Measurements from ENCODE around the gene PALM. TPM values are rescaled to one million over a fixed set of nuclear protein-coding genes. Genes with fewer than 3 reads are reported as not detected.
"Not testable (repeated sequence)": the region's sequence is repeated elsewhere in the genome, so short reads cannot be mapped to it uniquely, and the experiment has no call there.

Gene PALM
- total RNA-seq, 1 experiment from 2014 or later, result 18.5 TPM

DNA sequence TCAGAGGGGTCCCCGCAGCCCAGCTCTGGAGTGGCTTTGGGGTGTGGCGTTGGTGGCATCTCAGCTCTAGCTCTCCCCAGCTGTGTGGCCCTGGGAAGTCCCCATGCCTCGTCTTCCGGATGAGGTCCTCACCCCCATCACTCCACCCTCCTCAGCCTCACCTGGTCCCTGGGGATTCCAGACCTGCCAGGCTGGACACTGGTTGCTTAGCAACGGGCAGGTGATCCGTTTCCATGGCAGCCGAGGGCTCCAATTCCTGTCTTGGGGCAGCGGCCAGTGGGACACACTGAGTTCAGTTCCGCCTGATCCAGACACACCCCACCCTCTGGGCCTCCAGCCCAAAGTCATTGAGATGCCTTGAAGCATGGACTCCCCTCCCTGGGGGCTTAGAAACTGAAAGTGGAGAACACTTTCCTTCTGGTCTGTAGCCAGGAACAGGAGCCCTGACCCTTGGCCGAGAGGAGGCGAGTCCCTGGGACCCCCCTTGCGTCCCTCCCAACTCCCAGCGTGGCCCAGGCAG lies 34.5 kb downstream of the PALM start:
- DNase-seq, result no peak
- no peak overlapping the region for H4K5ac ChIP-seq (ENCODE audit: insufficient read length, low read depth, low read length)
- no peaks in the 10 kb centered on the region for H3K79me1 ChIP-seq (ENCODE audit: insufficient read depth, low read depth, low read length, poor library complexity, severe bottlenecking)
- peaks cover 12 to 16% of the 10 kb centered on the region in 2 experiments; a peak in 4 of 5 replicates for H3K9me3 Mint-ChIP-seq
- no peak overlapping the region for H2BK5ac ChIP-seq (ENCODE audit: insufficient read length, low read length)
- H3K56ac ChIP-seq (ENCODE audit: insufficient read length, low read depth, low read length), result no peak overlapping the region
- no peak overlapping the region for H3T11ph ChIP-seq (ENCODE audit: low read length)
- H2AFZ ChIP-seq (ENCODE audit: low read length), result no peak overlapping the region
- H2BK20ac ChIP-seq (ENCODE audit: low read depth, low read length, poor library complexity, severe bottlenecking), result no peak overlapping the region
- no peak overlapping the region for H3K9ac ChIP-seq (ENCODE audit: extremely low read depth, insufficient read length, low read length)
- no peak overlapping the region for H2AK5ac ChIP-seq (ENCODE audit: insufficient read length, low read length)
- H3K79me2 ChIP-seq (ENCODE audit: insufficient read depth, low read length), result no peaks in the 10 kb centered on the region
- no peak overlapping the region for H3K27ac ChIP-seq (ENCODE audit: insufficient read length, low read depth, low read length)
- no peak overlapping the region for H2BK12ac ChIP-seq (ENCODE audit: insufficient read length, low read depth, low read length)
- no CpG with 5 or more reads among the region's 13 CpGs for WGBS (ENCODE audit: extremely low coverage, insufficient read length, low lambda C conversion rate)
- H2BK120ac ChIP-seq (ENCODE audit: low read depth, low read length, poor library complexity, severe bottlenecking), result no peak overlapping the region
- H3K9me3 ChIP-seq (ENCODE audit: control insufficient read depth, low read depth, low read length), result no peaks in the 10 kb centered on the region
- H3K4me2 ChIP-seq (ENCODE audit: insufficient read depth, insufficient read length, low read length), result no peak overlapping the region
- peaks cover 0 to 11% (median 2%) of the 10 kb centered on the region in 3 experiments; a peak in 4 of 7 replicates for H3K36me3 Mint-ChIP-seq (ENCODE audit: insufficient read depth in 1 of 3, low read depth in 3 of 3)
- no peaks in the 10 kb centered on the region for H3K4me1 ChIP-seq (ENCODE audit: insufficient read depth, low read length)
- no peak overlapping the region for H4K8ac ChIP-seq (replicated peaks; ENCODE audit: insufficient read length, low read depth, low read length)
- H3K27me3 Mint-ChIP-seq (ENCODE audit: low read depth), result peaks cover 2% of the 10 kb centered on the region; the same call in 1 of the 2 replicates
- H4K20me1 ChIP-seq (ENCODE audit: control insufficient read depth, insufficient read depth, insufficient read length), result no peaks in the 10 kb centered on the region
- H3K18ac ChIP-seq (ENCODE audit: insufficient read length, low read depth, low read length), result no peak overlapping the region
- H3K23ac ChIP-seq (ENCODE audit: insufficient read length, low read depth, low read length), result no peak overlapping the region
- H3K14ac ChIP-seq (ENCODE audit: insufficient read depth, low read length), result no peak overlapping the region
- H3K27ac Mint-ChIP-seq, result no peak overlapping the region
- no peaks in the 10 kb centered on the region for H3K23me2 ChIP-seq (ENCODE audit: insufficient read length, low read depth, low read length, poor library complexity, severe bottlenecking)
- no peak overlapping the region for H3K4ac ChIP-seq (ENCODE audit: low read depth, low read length)
- no peak overlapping the region for H4K91ac ChIP-seq (ENCODE audit: insufficient read length, low read depth, low read length)
- H2BK15ac ChIP-seq (ENCODE audit: low read depth, low read length), result no peak overlapping the region
- H3K4me1 Mint-ChIP-seq, result no peaks in the 10 kb centered on the region
- no peaks in the 10 kb centered on the region for H3K27me3 ChIP-seq (ENCODE audit: insufficient read depth, low read length)
- TF ChIP-seq, protein P1, sequence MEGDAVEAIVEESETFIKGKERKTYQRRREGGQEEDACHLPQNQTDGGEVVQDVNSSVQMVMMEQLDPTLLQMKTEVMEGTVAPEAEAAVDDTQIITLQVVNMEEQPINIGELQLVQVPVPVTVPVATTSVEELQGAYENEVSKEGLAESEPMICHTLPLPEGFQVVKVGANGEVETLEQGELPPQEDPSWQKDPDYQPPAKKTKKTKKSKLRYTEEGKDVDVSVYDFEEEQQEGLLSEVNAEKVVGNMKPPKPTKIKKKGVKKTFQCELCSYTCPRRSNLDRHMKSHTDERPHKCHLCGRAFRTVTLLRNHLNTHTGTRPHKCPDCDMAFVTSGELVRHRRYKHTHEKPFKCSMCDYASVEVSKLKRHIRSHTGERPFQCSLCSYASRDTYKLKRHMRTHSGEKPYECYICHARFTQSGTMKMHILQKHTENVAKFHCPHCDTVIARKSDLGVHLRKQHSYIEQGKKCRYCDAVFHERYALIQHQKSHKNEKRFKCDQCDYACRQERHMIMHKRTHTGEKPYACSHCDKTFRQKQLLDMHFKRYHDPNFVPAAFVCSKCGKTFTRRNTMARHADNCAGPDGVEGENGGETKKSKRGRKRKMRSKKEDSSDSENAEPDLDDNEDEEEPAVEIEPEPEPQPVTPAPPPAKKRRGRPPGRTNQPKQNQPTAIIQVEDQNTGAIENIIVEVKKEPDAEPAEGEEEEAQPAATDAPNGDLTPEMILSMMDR (conservative IDR thresholded peaks at IDR 0.05), result no peak
- H3K4me3 Mint-ChIP-seq, result no peak overlapping the region

DNA sequence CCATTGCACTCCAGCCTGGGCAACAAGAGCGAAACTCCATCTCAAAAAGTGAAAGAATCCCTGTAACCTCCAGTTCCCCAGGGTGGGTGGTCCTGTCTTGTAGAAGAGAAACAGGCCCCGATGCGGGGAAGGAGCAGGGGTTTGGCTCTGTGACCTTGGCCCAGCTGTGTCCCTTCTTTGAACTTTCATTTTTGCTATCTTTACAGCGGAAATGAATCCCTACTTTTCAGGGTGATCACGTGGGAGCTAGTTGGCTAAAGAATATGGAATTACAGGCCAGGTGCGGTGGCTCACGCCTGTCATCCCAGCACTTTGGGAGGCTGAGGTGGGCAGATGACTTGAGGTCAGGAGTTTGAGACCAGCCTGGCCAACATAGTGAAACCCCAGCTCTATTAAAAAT lies 36.4 kb downstream of the PALM start:
- not testable (repeated sequence) for H3K23me2 ChIP-seq (ENCODE audit: insufficient read length, low read depth, low read length, poor library complexity, severe bottlenecking); H3K18ac ChIP-seq (ENCODE audit: insufficient read length, low read depth, low read length); H3K4me3 Mint-ChIP-seq; H3K9me3 ChIP-seq (ENCODE audit: control insufficient read depth, low read depth, low read length); H4K20me1 ChIP-seq (ENCODE audit: control insufficient read depth, insufficient read depth, insufficient read length); DNase-seq; H3K27ac ChIP-seq (ENCODE audit: insufficient read length, low read depth, low read length); H3K56ac ChIP-seq (ENCODE audit: insufficient read length, low read depth, low read length); H3K4me1 ChIP-seq (ENCODE audit: insufficient read depth, low read length); H3K4me1 Mint-ChIP-seq; H2BK15ac ChIP-seq (ENCODE audit: low read depth, low read length); H3K27me3 Mint-ChIP-seq (ENCODE audit: low read depth); H2AFZ ChIP-seq (ENCODE audit: low read length); H3K14ac ChIP-seq (ENCODE audit: insufficient read depth, low read length); H3K27me3 ChIP-seq (ENCODE audit: insufficient read depth, low read length); H2BK5ac ChIP-seq (ENCODE audit: insufficient read length, low read length); H4K91ac ChIP-seq (ENCODE audit: insufficient read length, low read depth, low read length); H3K4me2 ChIP-seq (ENCODE audit: insufficient read depth, insufficient read length, low read length); H3T11ph ChIP-seq (ENCODE audit: low read length); H3K27ac Mint-ChIP-seq; H2BK12ac ChIP-seq (ENCODE audit: insufficient read length, low read depth, low read length); H2BK120ac ChIP-seq (ENCODE audit: low read depth, low read length, poor library complexity, severe bottlenecking); H2AK5ac ChIP-seq (ENCODE audit: insufficient read length, low read length); H4K5ac ChIP-seq (ENCODE audit: insufficient read length, low read depth, low read length); H4K8ac ChIP-seq (replicated peaks; ENCODE audit: insufficient read length, low read depth, low read length); H3K79me2 ChIP-seq (ENCODE audit: insufficient read depth, low read length); H2BK20ac ChIP-seq (ENCODE audit: low read depth, low read length, poor library complexity, severe bottlenecking); H3K9ac ChIP-seq (ENCODE audit: extremely low read depth, insufficient read length, low read length); H3K79me1 ChIP-seq (ENCODE audit: insufficient read depth, low read depth, low read length, poor library complexity, severe bottlenecking); H3K23ac ChIP-seq (ENCODE audit: insufficient read length, low read depth, low read length); H3K4ac ChIP-seq (ENCODE audit: low read depth, low read length)
- peaks cover 12 to 16% of the 10 kb centered on the region in 2 experiments; a peak in 4 of 5 replicates for H3K9me3 Mint-ChIP-seq
- H3K36me3 Mint-ChIP-seq (ENCODE audit: insufficient read depth in 1 of 3, low read depth in 3 of 3), result peaks cover 0 to 11% (median 2%) of the 10 kb centered on the region in 3 experiments; a peak in 4 of 7 replicates
- WGBS (ENCODE audit: extremely low coverage, insufficient read length, low lambda C conversion rate), result no CpG with 5 or more reads among the region's 7 CpGs
